Colonic mucosa (tissue), 4 donors: ENCODE measurements around the gene MAPT. TPM values are rescaled to one million over a fixed set of nuclear protein-coding genes. Genes with fewer than 3 reads are reported as not detected.

Experiments
- DNase-seq: peaks from one replicate; pipeline ENCODE4 v3.0.0-alpha.2; 2020
- H3K27ac ChIP-seq: fragments of 200-600 bp; one replicate; pipeline ENCODE4 v1.8.0; 2021
- H3K27me3 ChIP-seq: fragments of 200-600 bp; one replicate; pipeline ENCODE4 v1.8.0; 2021
- H3K36me3 ChIP-seq: fragments of 200-600 bp; one replicate; pipeline ENCODE4 v1.8.0; 2021
- H3K4me1 ChIP-seq: fragments of 200-600 bp; one replicate; pipeline ENCODE4 v1.8.0; 2021; ENCODE audit warnings: mild to moderate bottlenecking
- H3K4me3 ChIP-seq: fragments of 200-600 bp; one replicate; pipeline ENCODE4 v1.8.0; 2021
- H3K9ac ChIP-seq, 2 donors: one replicate each; pipeline ENCODE4 v1.7.0; 2013; ENCODE audit warnings: control low read depth in 2 of 2, low read depth in 2 of 2, low read length in 2 of 2
- H3K9me3 ChIP-seq: fragments of 200-600 bp; one replicate; pipeline ENCODE4 v1.8.0; 2021
- intact Hi-C: fragments of 100-400 bp; cut with DNase I; formaldehyde crosslinking; loops from one replicate; pipeline ENCODE4 v1.14.1; 2022
- total RNA-seq, 2 donors: library from RNA; stranded (reverse); fragmentation: NEBNext Ultra II Directional in 1 of 2; extraction: Animal tissue kit (Norgen Biotek cat#: 25700) in 1 of 2; gene quantifications; one replicate each; pipeline ENCODE4 v1.2.1, GENCODE V29; 2021
- TF ChIP-seq, protein P1 (sequence below): fragments of 200-600 bp; IDR thresholded peaks from one replicate; pipeline ENCODE4 v1.8.0; 2022; ENCODE audit warnings: antibody characterized with exemption, mild to moderate bottlenecking
- donor health status: healthy.
- donor health status: DM: no; HTN: no; CAD: no.
- donor health status: DM: no; HTN: no; CAD: no.

The MAPT gene
- total RNA-seq, 2 donors from 2014 or later = 0.37 to 2.9 TPM

DNA sequence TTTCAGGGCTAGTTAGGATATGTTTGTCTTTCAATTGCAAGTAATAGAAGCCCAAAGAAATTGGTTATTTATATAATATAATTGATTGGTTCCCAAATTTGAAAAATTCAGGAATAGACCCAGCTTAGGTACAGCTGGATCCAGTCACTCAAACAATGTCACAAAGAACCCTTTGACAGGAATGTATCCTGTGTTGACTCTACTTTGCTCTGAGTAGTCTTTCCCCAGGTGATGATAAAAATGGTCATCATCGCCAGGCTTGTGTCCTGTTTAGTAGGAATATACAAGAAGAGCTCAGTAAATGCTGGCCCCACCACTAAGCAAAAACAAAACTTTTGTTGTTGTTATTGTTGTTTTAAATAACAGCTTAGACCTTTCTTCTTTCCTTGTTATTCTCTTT is 35.0 kb downstream of the MAPT start:
- Histone ChIP-seq H3K4me1 (no peaks in the 10 kb centered on the region), H3K27ac (no peak overlapping the region), H3K36me3 (no peaks in the 10 kb centered on the region), H3K27me3 (no peaks in the 10 kb centered on the region), H3K4me3 (no peak overlapping the region), H3K9me3 (no peaks in the 10 kb centered on the region), H3K9ac (no peak overlapping the region)
- DNase-seq = no peak
- intact Hi-C loops = no loop called here
- TF ChIP-seq, protein P1, sequence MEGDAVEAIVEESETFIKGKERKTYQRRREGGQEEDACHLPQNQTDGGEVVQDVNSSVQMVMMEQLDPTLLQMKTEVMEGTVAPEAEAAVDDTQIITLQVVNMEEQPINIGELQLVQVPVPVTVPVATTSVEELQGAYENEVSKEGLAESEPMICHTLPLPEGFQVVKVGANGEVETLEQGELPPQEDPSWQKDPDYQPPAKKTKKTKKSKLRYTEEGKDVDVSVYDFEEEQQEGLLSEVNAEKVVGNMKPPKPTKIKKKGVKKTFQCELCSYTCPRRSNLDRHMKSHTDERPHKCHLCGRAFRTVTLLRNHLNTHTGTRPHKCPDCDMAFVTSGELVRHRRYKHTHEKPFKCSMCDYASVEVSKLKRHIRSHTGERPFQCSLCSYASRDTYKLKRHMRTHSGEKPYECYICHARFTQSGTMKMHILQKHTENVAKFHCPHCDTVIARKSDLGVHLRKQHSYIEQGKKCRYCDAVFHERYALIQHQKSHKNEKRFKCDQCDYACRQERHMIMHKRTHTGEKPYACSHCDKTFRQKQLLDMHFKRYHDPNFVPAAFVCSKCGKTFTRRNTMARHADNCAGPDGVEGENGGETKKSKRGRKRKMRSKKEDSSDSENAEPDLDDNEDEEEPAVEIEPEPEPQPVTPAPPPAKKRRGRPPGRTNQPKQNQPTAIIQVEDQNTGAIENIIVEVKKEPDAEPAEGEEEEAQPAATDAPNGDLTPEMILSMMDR = no peak

DNA sequence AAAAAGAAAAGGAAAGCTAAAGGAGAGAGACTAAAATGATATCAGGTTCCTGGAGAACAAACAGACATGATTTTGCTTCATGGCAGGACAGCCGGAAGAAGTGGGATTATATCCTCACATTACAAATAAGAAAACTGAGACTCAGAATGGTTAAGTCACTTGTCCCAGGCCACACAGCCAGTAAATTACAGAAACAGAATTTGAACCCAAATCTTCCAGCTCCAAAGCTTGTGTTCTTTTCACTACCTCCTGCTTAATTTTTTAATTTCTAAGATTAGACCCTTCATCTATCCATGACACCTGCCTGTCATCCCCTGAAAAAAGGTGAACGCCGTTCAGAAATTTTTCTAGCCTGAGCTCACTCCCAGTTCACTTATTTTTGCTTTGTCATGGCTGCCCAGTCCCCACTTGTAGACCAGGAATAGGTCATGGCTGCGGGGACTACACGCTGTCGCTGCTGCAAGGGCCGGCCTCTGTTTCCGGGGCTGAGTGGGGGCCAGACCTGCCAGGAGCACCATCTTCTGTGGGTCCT is 36.1 kb downstream of the MAPT start:
- no peak for DNase-seq
- no peak overlapping the region for H3K9ac ChIP-seq
- H3K4me1 ChIP-seq = no peaks in the 10 kb centered on the region
- TF ChIP-seq, protein P1 = no peak
- H3K27me3 ChIP-seq = no peaks in the 10 kb centered on the region
- no peak overlapping the region for H3K4me3 ChIP-seq
- intact Hi-C loops = no loop called here
- H3K27ac ChIP-seq = no peak overlapping the region
- no peaks in the 10 kb centered on the region for H3K9me3 ChIP-seq
- H3K36me3 ChIP-seq = no peaks in the 10 kb centered on the region

DNA sequence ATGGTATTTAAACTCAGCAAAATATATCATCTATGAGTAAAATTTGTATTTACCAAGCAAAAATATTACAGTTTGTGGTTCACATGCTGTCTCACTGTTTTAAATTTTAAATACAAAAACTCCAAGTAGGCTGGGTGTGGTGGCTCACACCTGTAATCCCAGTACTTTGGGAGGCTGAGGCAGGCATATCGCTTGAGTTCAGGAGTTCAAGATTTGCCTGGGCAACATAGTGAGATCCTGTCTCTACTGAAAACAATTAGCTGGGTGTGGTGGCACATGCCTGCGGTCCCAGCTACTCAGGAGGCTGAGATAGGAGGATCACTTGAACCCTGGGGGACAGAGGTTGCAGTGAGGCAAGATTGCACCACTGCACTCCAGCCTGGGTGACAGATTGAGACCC is 37.3 kb downstream of the MAPT start:
- intact Hi-C loops = no loop called here
- Histone ChIP-seq H3K9ac (no peak overlapping the region), H3K4me3 (no peak overlapping the region), H3K9me3 (no peaks in the 10 kb centered on the region), H3K36me3 (no peaks in the 10 kb centered on the region), H3K4me1 (no peaks in the 10 kb centered on the region), H3K27ac (no peak overlapping the region), H3K27me3 (no peaks in the 10 kb centered on the region)
- TF ChIP-seq, protein P1 = no peak
- DNase-seq = no peak

DNA sequence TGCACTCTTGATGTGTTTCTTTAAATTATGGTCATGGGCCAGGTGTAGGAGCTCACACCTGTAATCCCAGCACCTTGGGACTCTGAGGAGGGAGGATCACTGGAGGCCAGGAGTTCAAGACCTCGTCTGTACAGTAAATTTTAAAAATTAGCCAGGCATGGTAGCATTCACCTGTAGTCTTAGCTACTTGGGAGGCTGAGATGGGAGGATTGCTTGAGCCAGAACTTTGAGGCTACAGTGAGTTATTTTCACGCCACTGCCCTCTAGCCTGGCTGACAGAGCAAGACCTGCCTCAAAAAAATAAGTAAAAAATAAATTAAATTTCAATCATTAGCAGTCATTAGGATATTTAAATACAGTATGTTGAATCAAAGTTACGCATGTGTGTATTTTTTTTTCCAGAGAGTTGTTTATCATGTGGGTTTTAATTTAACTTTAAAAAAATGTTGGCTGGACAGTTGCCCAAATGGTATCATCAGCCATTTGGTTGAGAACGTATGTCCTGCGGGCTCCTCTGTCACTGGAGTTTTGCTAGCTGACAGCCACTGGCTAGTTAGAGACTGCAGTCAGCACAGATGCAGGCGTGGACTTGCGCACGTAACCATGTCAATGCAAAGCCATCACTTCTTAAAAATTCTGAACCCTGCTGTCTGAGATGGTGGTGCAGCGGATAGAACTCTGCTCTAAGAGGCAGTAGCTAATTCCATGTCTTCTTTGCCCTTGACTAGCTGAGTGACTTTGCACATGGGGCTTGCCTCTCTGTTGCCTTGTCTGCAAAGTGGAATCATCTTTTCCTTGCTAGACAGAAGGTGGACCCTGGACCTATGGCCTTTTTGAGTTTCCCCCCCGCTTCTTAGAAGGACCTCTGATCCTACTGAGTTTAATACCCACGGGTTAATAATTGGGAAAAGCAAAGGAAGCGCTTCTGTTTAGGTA is 40.0 kb downstream of the MAPT start:
- no peak for DNase-seq
- Histone ChIP-seq H3K9me3 (no peaks in the 10 kb centered on the region), H3K27me3 (no peaks in the 10 kb centered on the region), H3K4me3 (no peak overlapping the region), H3K27ac (no peak overlapping the region), H3K36me3 (no peaks in the 10 kb centered on the region), H3K4me1 (no peaks in the 10 kb centered on the region), H3K9ac (no peak overlapping the region)
- TF ChIP-seq, protein P1 = no peak
- intact Hi-C loops = no loop called here

DNA sequence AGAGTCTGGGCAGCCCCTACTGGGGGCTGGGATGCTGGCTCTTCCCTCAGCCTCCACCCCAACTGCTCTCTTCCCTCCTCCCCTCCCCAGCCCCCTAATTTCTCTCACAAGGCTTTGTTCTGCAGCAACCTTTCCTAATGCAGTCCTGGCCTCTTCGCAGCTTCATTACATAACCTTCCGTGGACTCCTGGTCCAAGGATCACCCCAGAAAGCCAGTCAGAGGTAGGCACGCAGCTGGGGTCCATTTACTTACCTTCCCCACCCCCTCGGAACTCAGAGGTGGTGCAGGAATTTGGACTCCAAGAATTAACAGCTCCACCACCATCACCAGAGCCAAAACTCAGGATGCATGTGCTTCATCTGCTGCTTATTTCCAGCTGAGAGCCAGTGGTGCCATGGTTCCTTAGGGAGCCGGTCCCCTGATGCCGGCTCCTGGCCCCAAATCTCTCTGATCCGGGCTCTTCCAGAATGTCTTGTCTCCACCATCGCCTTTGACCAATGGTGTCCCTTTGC is 40.9 kb downstream of the MAPT start:
- intact Hi-C loops = no loop called here
- no peaks in the 10 kb centered on the region for H3K36me3 ChIP-seq
- TF ChIP-seq, protein P1 = no peak
- H3K9ac ChIP-seq = no peak overlapping the region
- H3K9me3 ChIP-seq = no peaks in the 10 kb centered on the region
- no peaks in the 10 kb centered on the region for H3K4me1 ChIP-seq
- no peak overlapping the region for H3K4me3 ChIP-seq
- H3K27me3 ChIP-seq = no peaks in the 10 kb centered on the region
- no peak overlapping the region for H3K27ac ChIP-seq
- no peak for DNase-seq
